ENCODE data around the gene NPAS2. TPM values are rescaled to one million over a fixed set of nuclear protein-coding genes. Genes with fewer than 3 reads are reported as not detected.

Gene NPAS2
- total RNA-seq, 1 donor from 2014 or later: 5.5 TPM

DNA sequence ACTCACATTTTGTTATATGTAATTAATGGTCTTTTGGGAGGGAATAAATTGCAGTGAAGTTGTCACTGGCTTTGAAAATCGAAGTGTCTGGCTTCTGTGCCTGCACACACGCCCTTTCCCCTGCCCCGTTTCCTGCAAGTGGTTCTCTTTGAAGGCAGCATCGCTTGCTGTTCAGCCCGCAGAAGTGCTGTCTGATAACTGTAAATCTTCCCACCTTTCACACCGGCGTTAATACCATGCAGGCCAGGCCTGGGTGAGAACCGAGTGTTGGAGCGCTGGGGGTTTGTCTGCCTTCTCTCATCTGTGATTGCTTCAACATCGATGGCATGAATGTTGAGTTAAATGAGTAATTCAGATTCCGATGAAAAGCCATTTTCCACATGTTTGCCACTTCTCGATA is 144.3 kb downstream of the NPAS2 start:
- no peak overlapping the region for H3K27ac Mint-ChIP-seq (ENCODE audit: unreplicated experiment)
- H4K20me1 ChIP-seq (ENCODE audit: insufficient read depth, low read length): no peaks in the 10 kb centered on the region

GRCh38 chr2:100964681-100965169 is 144.8 kb downstream of the NPAS2 start:
- Histone ChIP-seq H3K36me3 (ENCODE audit: insufficient read depth, low read length) (peaks cover 5% of the 10 kb centered on the region), H3K9ac (ENCODE audit: low read length) (no peak overlapping the region), H3K4me2 (ENCODE audit: low read length) (no peak overlapping the region), H3K79me2 (ENCODE audit: insufficient read depth, low read length) (no peaks in the 10 kb centered on the region), H3K4me1 (ENCODE audit: insufficient read depth, low read length) (no peaks in the 10 kb centered on the region), H2AFZ (ENCODE audit: low read depth, low read length) (no peak overlapping the region), H3K9me3 (ENCODE audit: insufficient read depth, low read depth, low read length) (no peaks in the 10 kb centered on the region), H3K4me3 (ENCODE audit: insufficient read depth, low read depth, low read length) (no peak overlapping the region), H3K27me3 (ENCODE audit: insufficient read depth, low read length) (no peaks in the 10 kb centered on the region), H4K20me1 (ENCODE audit: insufficient read depth, low read length) (no peaks in the 10 kb centered on the region), H3K27ac (ENCODE audit: low read depth, low read length) (no peak overlapping the region)
- Mint-ChIP-seq H3K9me3 (ENCODE audit: unreplicated experiment) (peaks cover 1% of the 10 kb centered on the region), H3K27ac (ENCODE audit: unreplicated experiment) (no peak overlapping the region), H3K36me3 (ENCODE audit: low read depth, unreplicated experiment) (peaks cover 3% of the 10 kb centered on the region), H3K4me1 (ENCODE audit: low read depth, unreplicated experiment) (peaks cover 4% of the 10 kb centered on the region), H3K4me3 (ENCODE audit: unreplicated experiment) (no peak overlapping the region), H3K27me3 (ENCODE audit: low read depth, unreplicated experiment) (peaks cover 12% of the 10 kb centered on the region)
- DNase-seq (ENCODE audit: low read depth) (no peak), FAIRE-seq (no peak)
- TF ChIP-seq, protein P1, sequence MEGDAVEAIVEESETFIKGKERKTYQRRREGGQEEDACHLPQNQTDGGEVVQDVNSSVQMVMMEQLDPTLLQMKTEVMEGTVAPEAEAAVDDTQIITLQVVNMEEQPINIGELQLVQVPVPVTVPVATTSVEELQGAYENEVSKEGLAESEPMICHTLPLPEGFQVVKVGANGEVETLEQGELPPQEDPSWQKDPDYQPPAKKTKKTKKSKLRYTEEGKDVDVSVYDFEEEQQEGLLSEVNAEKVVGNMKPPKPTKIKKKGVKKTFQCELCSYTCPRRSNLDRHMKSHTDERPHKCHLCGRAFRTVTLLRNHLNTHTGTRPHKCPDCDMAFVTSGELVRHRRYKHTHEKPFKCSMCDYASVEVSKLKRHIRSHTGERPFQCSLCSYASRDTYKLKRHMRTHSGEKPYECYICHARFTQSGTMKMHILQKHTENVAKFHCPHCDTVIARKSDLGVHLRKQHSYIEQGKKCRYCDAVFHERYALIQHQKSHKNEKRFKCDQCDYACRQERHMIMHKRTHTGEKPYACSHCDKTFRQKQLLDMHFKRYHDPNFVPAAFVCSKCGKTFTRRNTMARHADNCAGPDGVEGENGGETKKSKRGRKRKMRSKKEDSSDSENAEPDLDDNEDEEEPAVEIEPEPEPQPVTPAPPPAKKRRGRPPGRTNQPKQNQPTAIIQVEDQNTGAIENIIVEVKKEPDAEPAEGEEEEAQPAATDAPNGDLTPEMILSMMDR (IDR thresholded peaks at IDR 0.05; ENCODE audit: insufficient read depth, low read depth, low read length): no peak
- TF ChIP-seq EZH2 (IDR thresholded peaks at IDR 0.05; ENCODE audit: insufficient read depth, low read length): no peak

More for the DNA sequence above, 144.3 kb downstream of the NPAS2 start:
- peaks cover 3% of the 10 kb centered on the region for H3K36me3 Mint-ChIP-seq (ENCODE audit: low read depth, unreplicated experiment)
- H3K4me3 ChIP-seq (ENCODE audit: insufficient read depth, low read depth, low read length): no peak overlapping the region
- FAIRE-seq (no peak), DNase-seq (ENCODE audit: low read depth) (no peak)
- no peaks in the 10 kb centered on the region for H3K27me3 ChIP-seq (ENCODE audit: insufficient read depth, low read length)
- no peak for TF ChIP-seq EZH2 (IDR thresholded peaks at IDR 0.05; ENCODE audit: insufficient read depth, low read length)
- TF ChIP-seq, protein P1 (IDR thresholded peaks at IDR 0.05; ENCODE audit: insufficient read depth, low read depth, low read length): no peak
- peaks cover 5% of the 10 kb centered on the region for H3K36me3 ChIP-seq (ENCODE audit: insufficient read depth, low read length)
- no peaks in the 10 kb centered on the region for H3K9me3 ChIP-seq (ENCODE audit: insufficient read depth, low read depth, low read length)
- no peak overlapping the region for H2AFZ ChIP-seq (ENCODE audit: low read depth, low read length)
- H3K27me3 Mint-ChIP-seq (ENCODE audit: low read depth, unreplicated experiment): peaks cover 10% of the 10 kb centered on the region
- no peak overlapping the region for H3K4me3 Mint-ChIP-seq (ENCODE audit: unreplicated experiment)
- no peak overlapping the region for H3K9ac ChIP-seq (ENCODE audit: low read length)
- H3K4me2 ChIP-seq (ENCODE audit: low read length): no peak overlapping the region
- H3K9me3 Mint-ChIP-seq (ENCODE audit: unreplicated experiment): peaks cover under 1% of the 10 kb centered on the region
- H3K27ac ChIP-seq (ENCODE audit: low read depth, low read length): no peak overlapping the region
- H3K4me1 Mint-ChIP-seq (ENCODE audit: low read depth, unreplicated experiment): peaks cover 9% of the 10 kb centered on the region
- peaks cover 3% of the 10 kb centered on the region for H3K4me1 ChIP-seq (ENCODE audit: insufficient read depth, low read length)
- no peaks in the 10 kb centered on the region for H3K79me2 ChIP-seq (ENCODE audit: insufficient read depth, low read length)

DNA sequence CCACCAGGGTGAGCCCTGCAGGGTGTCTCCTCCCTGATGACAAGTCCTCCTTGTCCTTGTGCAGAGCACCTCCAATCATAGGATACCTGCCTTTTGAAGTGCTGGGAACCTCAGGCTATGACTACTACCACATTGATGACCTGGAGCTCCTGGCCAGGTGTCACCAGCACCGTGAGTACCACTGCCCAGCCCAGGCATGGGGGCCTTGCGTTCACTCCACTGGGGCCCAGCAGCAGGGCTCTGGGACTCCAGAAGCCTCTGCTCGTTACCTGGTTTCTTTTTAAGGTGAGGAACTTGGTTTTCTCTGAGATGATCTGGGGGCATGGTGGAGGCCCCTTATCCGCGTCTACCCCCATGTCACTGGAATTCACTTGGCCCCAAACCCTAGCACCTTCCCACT is 145.7 kb downstream of the NPAS2 start:
- Mint-ChIP-seq H3K36me3 (ENCODE audit: low read depth, unreplicated experiment) (peaks cover 3% of the 10 kb centered on the region), H3K9me3 (ENCODE audit: unreplicated experiment) (peaks cover 1% of the 10 kb centered on the region), H3K27ac (ENCODE audit: unreplicated experiment) (no peak overlapping the region), H3K4me3 (ENCODE audit: unreplicated experiment) (no peak overlapping the region), H3K27me3 (ENCODE audit: low read depth, unreplicated experiment) (peaks cover 15% of the 10 kb centered on the region), H3K4me1 (ENCODE audit: low read depth, unreplicated experiment) (no peaks in the 10 kb centered on the region)
- Histone ChIP-seq H3K36me3 (ENCODE audit: insufficient read depth, low read length) (peaks cover 5% of the 10 kb centered on the region), H3K9ac (ENCODE audit: low read length) (no peak overlapping the region), H3K4me1 (ENCODE audit: insufficient read depth, low read length) (no peaks in the 10 kb centered on the region), H4K20me1 (ENCODE audit: insufficient read depth, low read length) (no peaks in the 10 kb centered on the region), H3K4me3 (ENCODE audit: insufficient read depth, low read depth, low read length) (no peak overlapping the region), H3K27ac (ENCODE audit: low read depth, low read length) (no peak overlapping the region), H2AFZ (ENCODE audit: low read depth, low read length) (no peak overlapping the region), H3K4me2 (ENCODE audit: low read length) (no peak overlapping the region), H3K79me2 (ENCODE audit: insufficient read depth, low read length) (no peaks in the 10 kb centered on the region), H3K27me3 (ENCODE audit: insufficient read depth, low read length) (no peaks in the 10 kb centered on the region), H3K9me3 (ENCODE audit: insufficient read depth, low read depth, low read length) (no peaks in the 10 kb centered on the region)
- DNase-seq (ENCODE audit: low read depth) (no peak), FAIRE-seq (no peak)
- TF ChIP-seq, protein P1 (IDR thresholded peaks at IDR 0.05; ENCODE audit: insufficient read depth, low read depth, low read length): no peak
- TF ChIP-seq EZH2 (IDR thresholded peaks at IDR 0.05; ENCODE audit: insufficient read depth, low read length): no peak

Measured in astrocyte (in vitro differentiated cells and primary cell).